NK-92 treated with Interleukin-12 subunit alpha and Interleukin-12 subunit beta, amount 100 ng/mL, for 24 hours (cell line): Measurements from ENCODE around the gene PLEKHJ1.

ENCODE experiments used
- DNase-seq: peaks from one replicate; lab custom pipeline; 2025; lab: John Stamatoyannopoulos, UW

The PLEKHJ1 gene

GRCh38 chr19:2249010-2249866 lies 13.1 kb upstream of the PLEKHJ1 start, which contains the start of gene AMH:
Gene AMH (plus strand): TSS chr19:2249323. CDS start chr19:2249333, 10 bp downstream.
- no peak for DNase-seq

GRCh38 chr19:2248136-2249009 lies 12.2 kb upstream of the PLEKHJ1 start:
- DNase-seq = no peak

- DNase-seq = no peak
Measured at GRCh38 chr19:2247433-2248101, 11.4 kb upstream of the PLEKHJ1 start.

- DNase-seq = no peak
Measured at GRCh38 chr19:2246801-2247361, 10.8 kb upstream of the PLEKHJ1 start.

GRCh38 chr19:2246014-2246620 lies 10.0 kb upstream of the PLEKHJ1 start:
- no peak for DNase-seq

- DNase-seq = no peak
Measured at GRCh38 chr19:2245273-2245672, 9.1 kb upstream of the PLEKHJ1 start.

- DNase-seq = no peak
Measured at GRCh38 chr19:2244486-2244885, 8.4 kb upstream of the PLEKHJ1 start.

- DNase-seq = no peak
Measured at GRCh38 chr19:2244125-2244411, 7.9 kb upstream of the PLEKHJ1 start.

- no peak for DNase-seq
Measured at GRCh38 chr19:2243274-2244124, 7.4 kb upstream of the PLEKHJ1 start.

GRCh38 chr19:2242816-2243215 lies 6.7 kb upstream of the PLEKHJ1 start:
- no peak for DNase-seq

GRCh38 chr19:2242092-2242537 lies 6.0 kb upstream of the PLEKHJ1 start:
- DNase-seq = no peak

GRCh38 chr19:2240881-2241760 lies 5.0 kb upstream of the PLEKHJ1 start:
- DNase-seq = no peak

GRCh38 chr19:2239771-2240770 lies 3.9 kb upstream of the PLEKHJ1 start:
- no peak for DNase-seq

GRCh38 chr19:2239173-2239572 lies 3.0 kb upstream of the PLEKHJ1 start:
- no peak for DNase-seq

- DNase-seq = no peak
Measured at GRCh38 chr19:2237869-2238153, 1.7 kb upstream of the PLEKHJ1 start.

GRCh38 chr19:2237051-2237868 lies 1.1 kb upstream of the PLEKHJ1 start:
- no peak for DNase-seq

GRCh38 chr19:2236064-2236313 lies 140 bp downstream of the PLEKHJ1 start:
- no peak for DNase-seq

- no peak for DNase-seq
Measured at GRCh38 chr19:2235381-2236063, 607 bp downstream of the PLEKHJ1 start.
